ENCODE data around the gene CNOT10.
"Not testable (repeated sequence)": the region's sequence is repeated elsewhere in the genome, so short reads cannot be mapped to it uniquely, and the experiment has no call there.

CNOT10 gene

DNA sequence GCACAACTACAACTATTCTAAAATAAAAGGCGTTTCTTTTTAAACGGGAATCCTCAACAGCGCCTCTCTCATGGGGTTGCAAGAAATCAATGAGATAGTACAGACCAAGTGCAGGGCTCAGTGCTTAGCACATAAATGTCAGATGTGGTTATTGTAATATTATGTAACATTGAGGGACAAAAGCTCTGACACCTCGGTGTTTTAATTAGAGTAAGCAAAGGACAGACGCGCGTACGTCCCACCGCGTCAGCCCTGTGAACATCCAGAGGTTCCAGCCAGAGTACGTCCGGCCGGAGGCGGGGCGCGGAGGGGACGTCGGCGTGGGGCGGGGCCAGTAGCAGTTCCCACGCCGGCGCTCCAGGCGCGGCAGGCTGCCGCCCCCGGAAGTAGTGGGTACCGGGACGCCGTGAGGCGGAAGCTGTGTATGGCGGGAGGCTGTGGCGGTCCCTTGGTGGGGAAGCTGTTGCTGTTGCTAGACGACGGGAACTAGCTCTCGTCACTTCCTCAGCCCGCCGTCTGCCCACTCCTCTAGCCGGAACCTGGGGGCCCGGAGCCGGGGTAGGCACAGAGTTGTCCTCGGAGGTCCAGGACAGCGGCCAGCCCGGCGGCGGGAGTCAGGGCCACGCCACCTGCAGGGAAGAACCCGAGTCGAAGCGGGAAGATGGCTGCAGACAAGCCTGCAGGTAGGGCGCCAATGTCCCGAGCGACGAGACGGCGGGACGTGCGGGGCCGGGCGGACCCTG, at the start of gene CNOT10:
Gene CNOT10 (plus strand): TSS at position 389 of the 743 bp plus-strand sequence. CDS start 273 bp downstream, at position 662.
- Mint-ChIP-seq H3K4me1 (ENCODE audit: low read depth) (peaks cover 28% of the 10 kb centered on the region), H3K4me3 (peak within 1 kb of the TSS; percentile 90), H3K9me3 (no peaks in the 10 kb centered on the region), H3K27me3 (ENCODE audit: low read depth) (peaks cover 4% of the 10 kb centered on the region), H3K36me3 (ENCODE audit: low read depth) (peaks cover 10% of the 10 kb centered on the region), H3K27ac (peak within 1 kb of the TSS; percentile 86)

DNA sequence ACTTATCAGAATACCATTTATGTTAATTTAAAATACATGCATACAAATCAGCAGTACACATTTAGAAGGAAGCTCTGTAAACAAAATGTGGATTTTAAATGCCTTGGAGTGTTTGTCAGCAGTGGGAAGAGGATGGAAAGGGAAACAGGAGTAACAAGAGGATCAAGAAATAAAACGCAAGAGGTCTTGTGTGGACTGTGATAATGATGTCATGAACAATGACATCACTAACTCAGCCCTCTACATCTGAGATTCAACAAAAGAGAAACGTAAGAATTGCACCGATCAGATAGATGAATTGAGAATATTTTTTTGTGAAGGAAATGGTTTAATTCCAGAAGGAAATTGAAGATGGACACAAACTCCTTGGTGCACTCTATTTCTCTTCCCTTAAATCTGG, 44.0 kb upstream of the CNOT10 start:
- no peak overlapping the region for H3K4me3 Mint-ChIP-seq
- no peaks in the 10 kb centered on the region for H3K9me3 Mint-ChIP-seq
- H3K27ac Mint-ChIP-seq = no peak overlapping the region
- no peaks in the 10 kb centered on the region for H3K36me3 Mint-ChIP-seq (ENCODE audit: low read depth)
- H3K27me3 Mint-ChIP-seq (ENCODE audit: low read depth) = peaks cover 25% of the 10 kb centered on the region
- no peaks in the 10 kb centered on the region for H3K4me1 Mint-ChIP-seq (ENCODE audit: low read depth)

DNA sequence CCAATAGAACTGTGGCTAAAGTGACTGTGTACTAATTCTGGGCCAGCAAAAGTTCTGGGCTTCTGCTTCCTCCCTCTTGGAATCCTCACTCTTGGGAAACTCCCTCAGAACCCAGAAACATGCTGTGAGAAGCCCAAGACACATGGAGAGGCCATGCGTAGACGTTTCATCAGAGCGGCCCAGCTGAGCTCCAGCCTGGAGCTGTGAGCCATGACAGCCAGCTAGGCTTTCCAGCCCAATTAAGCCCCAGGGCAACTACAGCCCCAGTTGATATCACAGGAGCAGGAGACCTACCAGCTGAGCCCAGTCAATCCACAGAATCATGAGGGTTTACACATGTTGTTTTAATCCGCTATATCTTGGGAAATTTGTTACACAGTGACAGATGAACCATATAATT, 43.6 kb upstream of the CNOT10 start:
- no peak overlapping the region for H3K27ac Mint-ChIP-seq
- H3K9me3 Mint-ChIP-seq = no peaks in the 10 kb centered on the region
- peaks cover 23% of the 10 kb centered on the region for H3K27me3 Mint-ChIP-seq (ENCODE audit: low read depth)
- no peaks in the 10 kb centered on the region for H3K36me3 Mint-ChIP-seq (ENCODE audit: low read depth)
- no peak overlapping the region for H3K4me3 Mint-ChIP-seq
- H3K4me1 Mint-ChIP-seq (ENCODE audit: low read depth) = no peaks in the 10 kb centered on the region

- no peaks in the 10 kb centered on the region for H3K36me3 Mint-ChIP-seq (ENCODE audit: low read depth)
- H3K4me1 Mint-ChIP-seq (ENCODE audit: low read depth) = no peaks in the 10 kb centered on the region
- no peak overlapping the region for H3K4me3 Mint-ChIP-seq
- H3K27me3 Mint-ChIP-seq (ENCODE audit: low read depth) = peaks cover 20% of the 10 kb centered on the region
- no peak overlapping the region for H3K27ac Mint-ChIP-seq
- no peaks in the 10 kb centered on the region for H3K9me3 Mint-ChIP-seq
These were observed 41.6 kb upstream of the CNOT10 start for GRCh38 chr3:32643354-32643753.

DNA sequence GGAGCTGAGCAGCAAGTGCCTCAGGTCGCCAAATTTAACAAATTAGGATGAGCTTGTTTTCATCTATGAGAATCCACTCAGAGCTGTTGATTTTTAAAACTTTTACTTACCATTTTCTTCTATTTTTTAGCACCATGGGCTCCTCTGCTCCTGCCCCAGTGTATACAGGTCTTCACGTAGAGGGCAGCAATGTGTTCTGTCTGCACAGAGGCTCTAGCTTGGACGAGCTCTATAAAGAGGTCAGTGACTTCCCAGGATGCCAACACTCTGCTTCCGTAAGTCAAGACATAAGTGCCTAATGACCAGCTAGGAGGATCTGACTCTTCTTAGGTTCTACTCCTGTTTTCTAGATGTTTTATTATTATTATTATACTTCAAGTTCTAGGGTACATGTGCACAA, 41.2 kb upstream of the CNOT10 start:
- no peak overlapping the region for H3K27ac Mint-ChIP-seq
- H3K4me3 Mint-ChIP-seq = no peak overlapping the region
- H3K36me3 Mint-ChIP-seq (ENCODE audit: low read depth) = no peaks in the 10 kb centered on the region

DNA sequence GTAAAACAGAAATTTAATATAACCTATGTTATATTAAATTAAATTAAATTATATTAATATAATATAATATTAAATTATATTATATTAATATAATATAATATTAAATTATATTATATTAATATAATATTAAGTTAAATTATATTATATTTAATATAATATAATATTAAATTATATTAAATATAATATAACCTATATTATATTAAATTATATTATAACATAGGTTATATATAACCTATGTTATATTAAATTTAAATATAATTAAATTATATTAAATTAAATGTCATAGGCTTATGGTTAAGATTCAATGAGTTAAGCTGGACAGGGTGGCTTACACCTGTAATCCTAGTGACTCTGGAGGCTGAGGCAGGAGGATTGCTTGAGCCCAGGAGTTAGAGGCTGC, 40.6 kb upstream of the CNOT10 start:
- H3K4me1 Mint-ChIP-seq (ENCODE audit: low read depth) = no peaks in the 10 kb centered on the region
- peaks cover 20% of the 10 kb centered on the region for H3K27me3 Mint-ChIP-seq (ENCODE audit: low read depth)
- no peak overlapping the region for H3K27ac Mint-ChIP-seq
- no peaks in the 10 kb centered on the region for H3K9me3 Mint-ChIP-seq
- no peaks in the 10 kb centered on the region for H3K36me3 Mint-ChIP-seq (ENCODE audit: low read depth)
- H3K4me3 Mint-ChIP-seq = no peak overlapping the region

More for the DNA sequence above, 41.2 kb upstream of the CNOT10 start:
- Mint-ChIP-seq H3K4me1 (ENCODE audit: low read depth) (no peaks in the 10 kb centered on the region), H3K9me3 (no peaks in the 10 kb centered on the region), H3K27me3 (ENCODE audit: low read depth) (peaks cover 20% of the 10 kb centered on the region)

- Mint-ChIP-seq H3K27ac (no peak overlapping the region), H3K36me3 (ENCODE audit: low read depth) (no peaks in the 10 kb centered on the region), H3K4me3 (no peak overlapping the region), H3K27me3 (ENCODE audit: low read depth) (no peaks in the 10 kb centered on the region), H3K9me3 (no peaks in the 10 kb centered on the region), H3K4me1 (ENCODE audit: low read depth) (no peaks in the 10 kb centered on the region)
These were observed 38.2 kb upstream of the CNOT10 start for GRCh38 chr3:32646761-32647160.

GRCh38 chr3:32652337-32653100, 32.5 kb upstream of the CNOT10 start:
- not testable (repeated sequence) for H3K27ac Mint-ChIP-seq; H3K4me1 Mint-ChIP-seq (ENCODE audit: low read depth); H3K27me3 Mint-ChIP-seq (ENCODE audit: low read depth); H3K36me3 Mint-ChIP-seq (ENCODE audit: low read depth); H3K9me3 Mint-ChIP-seq; H3K4me3 Mint-ChIP-seq

- Mint-ChIP-seq H3K27ac (no peak overlapping the region), H3K27me3 (ENCODE audit: low read depth) (peaks cover 15% of the 10 kb centered on the region), H3K4me1 (ENCODE audit: low read depth) (no peaks in the 10 kb centered on the region), H3K9me3 (no peaks in the 10 kb centered on the region), H3K36me3 (ENCODE audit: low read depth) (no peaks in the 10 kb centered on the region), H3K4me3 (no peak overlapping the region)
These were observed 29.8 kb upstream of the CNOT10 start for GRCh38 chr3:32655167-32655566.

- Mint-ChIP-seq H3K4me1 (ENCODE audit: low read depth) (peaks cover 3% of the 10 kb centered on the region), H3K4me3 (no peak overlapping the region), H3K27ac (no peak overlapping the region), H3K27me3 (ENCODE audit: low read depth) (peaks cover 15% of the 10 kb centered on the region), H3K9me3 (no peaks in the 10 kb centered on the region), H3K36me3 (ENCODE audit: low read depth) (no peaks in the 10 kb centered on the region)
These were observed 24.4 kb upstream of the CNOT10 start for GRCh38 chr3:32660634-32661033.

DNA sequence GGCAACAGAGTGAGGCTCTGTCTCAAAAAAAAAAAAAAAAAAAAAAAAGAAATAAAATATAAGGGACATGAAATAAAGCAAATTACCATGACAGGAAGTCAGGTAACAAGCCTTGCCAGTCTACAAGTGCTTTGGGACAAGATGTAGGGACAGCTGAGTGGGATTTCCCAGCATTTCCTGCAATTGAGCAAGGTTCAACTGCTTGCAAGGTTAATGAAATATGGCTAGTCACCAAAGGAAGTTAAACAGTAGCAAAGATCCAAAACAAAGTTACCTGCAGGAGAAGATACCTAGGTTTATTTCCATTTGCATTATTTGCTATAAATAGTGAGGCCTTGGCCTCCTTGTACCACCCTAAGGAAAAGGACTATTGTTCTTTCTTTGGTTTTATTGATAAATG, 22.3 kb upstream of the CNOT10 start:
- no peak overlapping the region for H3K4me3 Mint-ChIP-seq
- no peaks in the 10 kb centered on the region for H3K36me3 Mint-ChIP-seq (ENCODE audit: low read depth)
- peaks cover 11% of the 10 kb centered on the region for H3K27me3 Mint-ChIP-seq (ENCODE audit: low read depth)
- H3K27ac Mint-ChIP-seq = no peak overlapping the region
- peaks cover 3% of the 10 kb centered on the region for H3K4me1 Mint-ChIP-seq (ENCODE audit: low read depth)
- H3K9me3 Mint-ChIP-seq = no peaks in the 10 kb centered on the region

GRCh38 chr3:32664630-32665075, 20.3 kb upstream of the CNOT10 start:
- not testable (repeated sequence) for H3K36me3 Mint-ChIP-seq (ENCODE audit: low read depth)

DNA sequence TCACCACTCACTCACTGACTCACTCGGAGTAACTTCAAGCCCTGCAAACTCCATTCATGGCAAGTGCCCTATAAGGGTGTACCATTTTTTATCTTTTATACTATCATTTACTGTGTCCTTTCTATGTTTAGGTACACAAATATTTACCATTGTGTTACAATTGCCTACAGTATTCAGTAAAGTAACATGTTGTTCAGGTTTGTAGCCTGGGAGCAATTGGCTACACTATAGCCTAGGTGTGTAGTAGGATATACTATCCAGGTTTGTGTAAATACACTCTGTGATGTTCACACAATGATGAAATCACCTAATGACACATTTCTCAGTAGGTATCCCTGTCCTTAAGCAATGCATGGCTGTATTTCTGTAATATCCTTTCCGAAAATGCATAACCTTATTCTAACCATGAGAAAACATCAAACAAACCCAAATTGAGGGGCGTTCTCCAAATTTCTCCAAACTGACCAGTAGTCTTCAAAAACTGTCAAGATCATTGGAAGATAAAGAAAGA, 17.9 kb upstream of the CNOT10 start:
- Mint-ChIP-seq H3K9me3 (no peaks in the 10 kb centered on the region), H3K36me3 (ENCODE audit: low read depth) (no peaks in the 10 kb centered on the region), H3K4me3 (no peak overlapping the region), H3K27ac (no peak overlapping the region), H3K27me3 (ENCODE audit: low read depth) (peaks cover 11% of the 10 kb centered on the region), H3K4me1 (ENCODE audit: low read depth) (peaks cover 3% of the 10 kb centered on the region)

More at GRCh38 chr3:32664630-32665075, 20.3 kb upstream of the CNOT10 start:
- not testable (repeated sequence) for H3K4me1 Mint-ChIP-seq (ENCODE audit: low read depth); H3K9me3 Mint-ChIP-seq; H3K4me3 Mint-ChIP-seq; H3K27ac Mint-ChIP-seq
- H3K27me3 Mint-ChIP-seq (ENCODE audit: low read depth) = peaks cover 12% of the 10 kb centered on the region

DNA sequence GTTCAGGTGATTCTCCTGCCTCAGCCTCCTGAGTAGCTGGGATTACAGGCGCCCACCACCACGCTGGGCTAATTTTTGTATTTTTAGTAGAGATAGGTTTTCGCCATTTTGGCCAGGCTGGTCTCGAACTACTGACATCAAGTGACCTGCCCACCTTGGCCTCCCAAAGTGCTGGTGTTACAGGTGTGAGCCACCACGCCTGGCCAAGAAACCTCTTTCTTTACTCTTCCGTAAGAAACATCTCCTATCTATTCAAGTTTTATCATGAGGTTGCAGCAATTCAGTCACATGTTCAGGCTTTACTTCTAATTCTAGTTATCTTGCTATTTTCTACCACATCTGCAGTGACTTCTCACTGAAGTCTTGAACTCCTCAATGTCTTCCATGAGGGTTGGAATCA, 15.8 kb upstream of the CNOT10 start:
- H3K9me3 Mint-ChIP-seq; H3K4me1 Mint-ChIP-seq (ENCODE audit: low read depth); H3K27ac Mint-ChIP-seq; H3K4me3 Mint-ChIP-seq; H3K36me3 Mint-ChIP-seq (ENCODE audit: low read depth): not testable (repeated sequence)
- peaks cover 11% of the 10 kb centered on the region for H3K27me3 Mint-ChIP-seq (ENCODE audit: low read depth)

GRCh38 chr3:32673730-32674129, 11.3 kb upstream of the CNOT10 start:
- not testable (repeated sequence) for H3K9me3 Mint-ChIP-seq; H3K4me3 Mint-ChIP-seq; H3K27ac Mint-ChIP-seq; H3K36me3 Mint-ChIP-seq (ENCODE audit: low read depth); H3K4me1 Mint-ChIP-seq (ENCODE audit: low read depth)
- peaks cover 11% of the 10 kb centered on the region for H3K27me3 Mint-ChIP-seq (ENCODE audit: low read depth)
